NB4 (cell line): ENCODE measurements around the gene RDH13.
"Not testable (repeated sequence)": the region's sequence is repeated elsewhere in the genome, so short reads cannot be mapped to it uniquely, and the experiment has no call there.

Experiments used
- DNase-seq: peaks from one replicate; pipeline ENCODE4 v3.0.0; 2010; ENCODE audit warnings: low read depth
- H3K4me3 ChIP-seq: one replicate; pipeline ENCODE4 v1.5.1; 2011; ENCODE audit warnings: mild to moderate bottlenecking, low read depth, low read length, moderate library complexity
- MYC ChIP-seq: IDR thresholded peaks from 2 replicates; pipeline ENCODE4 v1.6.1; 2011; ENCODE audit warnings: low read depth, low read length
- POLR2A ChIP-seq: IDR thresholded peaks from 2 replicates; pipeline ENCODE4 v1.6.1; 2011; ENCODE audit warnings: mild to moderate bottlenecking; ENCODE audit not compliant: insufficient read length; ENCODE audit errors: extremely low read depth
- TF ChIP-seq, protein P1 (sequence below): IDR thresholded peaks from one replicate; pipeline ENCODE4 v1.5.1; 2012; ENCODE audit warnings: low read depth, low read length
- TF ChIP-seq, protein P2 (sequence below): IDR thresholded peaks from 2 replicates; pipeline ENCODE4 v1.6.1; 2011; ENCODE audit warnings: low read depth, low read length

RDH13 gene

DNA sequence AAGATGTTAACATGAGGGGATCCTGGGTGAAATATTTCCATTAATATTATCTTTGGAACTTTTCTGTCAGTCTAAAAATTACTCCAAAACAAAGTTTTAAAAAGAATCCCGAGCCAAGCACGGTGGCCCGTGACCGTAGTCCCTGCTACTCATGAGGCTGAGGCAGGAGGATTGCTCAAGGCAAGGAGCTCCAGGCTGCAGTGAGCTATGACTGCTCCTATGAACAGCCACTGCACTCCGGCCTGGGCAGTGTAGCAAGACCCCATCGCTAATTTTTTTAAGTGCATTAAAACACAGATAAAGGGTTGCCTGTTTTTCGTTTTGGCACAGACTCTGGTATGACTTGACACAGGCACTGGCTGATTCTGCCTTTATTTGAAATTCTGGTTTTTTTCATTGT is 31.8 kb downstream of the RDH13 start:
- H3K4me3 ChIP-seq, result no peak overlapping the region
- no peak for DNase-seq
- TF ChIP-seq, protein P1, sequence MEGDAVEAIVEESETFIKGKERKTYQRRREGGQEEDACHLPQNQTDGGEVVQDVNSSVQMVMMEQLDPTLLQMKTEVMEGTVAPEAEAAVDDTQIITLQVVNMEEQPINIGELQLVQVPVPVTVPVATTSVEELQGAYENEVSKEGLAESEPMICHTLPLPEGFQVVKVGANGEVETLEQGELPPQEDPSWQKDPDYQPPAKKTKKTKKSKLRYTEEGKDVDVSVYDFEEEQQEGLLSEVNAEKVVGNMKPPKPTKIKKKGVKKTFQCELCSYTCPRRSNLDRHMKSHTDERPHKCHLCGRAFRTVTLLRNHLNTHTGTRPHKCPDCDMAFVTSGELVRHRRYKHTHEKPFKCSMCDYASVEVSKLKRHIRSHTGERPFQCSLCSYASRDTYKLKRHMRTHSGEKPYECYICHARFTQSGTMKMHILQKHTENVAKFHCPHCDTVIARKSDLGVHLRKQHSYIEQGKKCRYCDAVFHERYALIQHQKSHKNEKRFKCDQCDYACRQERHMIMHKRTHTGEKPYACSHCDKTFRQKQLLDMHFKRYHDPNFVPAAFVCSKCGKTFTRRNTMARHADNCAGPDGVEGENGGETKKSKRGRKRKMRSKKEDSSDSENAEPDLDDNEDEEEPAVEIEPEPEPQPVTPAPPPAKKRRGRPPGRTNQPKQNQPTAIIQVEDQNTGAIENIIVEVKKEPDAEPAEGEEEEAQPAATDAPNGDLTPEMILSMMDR, result no peak
- TF ChIP-seq MYC (no peak), POLR2A (no peak)
- TF ChIP-seq, protein P2, sequence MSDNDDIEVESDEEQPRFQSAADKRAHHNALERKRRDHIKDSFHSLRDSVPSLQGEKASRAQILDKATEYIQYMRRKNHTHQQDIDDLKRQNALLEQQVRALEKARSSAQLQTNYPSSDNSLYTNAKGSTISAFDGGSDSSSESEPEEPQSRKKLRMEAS, result no peak

DNA sequence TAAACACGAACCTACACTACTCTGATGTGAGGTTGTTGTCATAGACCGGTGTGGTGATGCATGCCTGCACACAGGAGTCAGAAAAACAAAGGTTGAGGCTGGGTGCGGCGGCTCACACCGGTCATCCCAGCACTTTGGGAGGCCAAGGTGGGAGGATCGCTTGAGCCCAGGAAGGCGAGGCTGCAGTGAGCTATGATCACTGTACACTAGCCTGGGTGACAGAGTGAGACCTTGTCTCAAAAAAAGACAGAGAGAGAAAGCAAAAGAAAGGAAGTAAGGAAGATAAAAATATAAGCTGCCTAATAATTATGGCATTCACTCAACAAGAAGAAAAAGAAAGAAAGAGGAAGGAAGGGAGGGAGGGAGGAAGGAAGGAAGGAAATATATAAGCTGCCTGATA is 34.2 kb downstream of the RDH13 start:
- TF ChIP-seq POLR2A, result no peak
- DNase-seq, result no peak
- H3K4me3 ChIP-seq, result no peak overlapping the region

DNA sequence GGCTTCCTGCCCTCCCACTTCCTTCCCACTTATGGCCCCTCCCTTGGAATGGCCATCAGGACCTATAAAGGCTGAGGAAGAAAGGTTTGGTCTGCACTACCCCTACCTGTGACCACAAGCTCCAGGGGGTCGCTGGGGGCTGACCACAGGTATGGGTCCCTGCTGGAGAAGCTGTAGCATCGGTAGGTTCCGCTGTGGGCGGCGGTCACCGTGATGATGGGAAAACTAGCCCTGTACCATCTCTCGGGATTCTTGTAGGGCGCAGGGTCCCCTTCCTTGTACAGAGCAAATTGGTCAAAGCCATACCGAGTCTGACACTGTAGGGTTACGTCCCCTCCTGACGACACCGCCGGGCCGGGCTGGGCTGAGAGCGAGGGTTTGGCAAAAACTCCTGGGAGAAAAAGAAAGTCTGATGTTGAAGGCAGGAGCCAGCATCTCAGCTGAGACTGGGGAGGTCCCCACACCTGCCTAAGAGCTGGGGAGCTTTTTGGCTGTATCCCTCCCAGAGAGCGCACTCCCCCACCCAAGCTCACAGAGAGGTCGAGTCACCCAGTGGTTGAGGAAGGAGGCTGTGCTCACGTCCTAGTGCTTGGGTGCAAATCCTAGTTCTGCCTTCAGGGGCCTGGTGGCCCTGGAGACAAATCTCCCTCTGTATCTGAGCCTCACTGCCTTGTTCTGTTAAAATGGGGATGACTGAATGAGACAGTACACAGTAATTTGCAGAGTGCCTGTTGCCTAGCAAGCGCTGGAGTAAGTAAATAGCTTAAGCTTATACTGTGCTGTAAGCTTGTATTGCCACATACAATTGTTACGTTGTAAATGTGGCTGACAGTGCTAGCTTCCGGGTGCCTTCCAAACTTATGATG is 35.2 kb downstream of the RDH13 start:
- TF ChIP-seq MYC, result no peak
- TF ChIP-seq, protein P1, result no peak
- TF ChIP-seq, protein P2, result no peak
- TF ChIP-seq POLR2A, result no peak
- DNase-seq, result peak; percentile 51
- no peak overlapping the region for H3K4me3 ChIP-seq

DNA sequence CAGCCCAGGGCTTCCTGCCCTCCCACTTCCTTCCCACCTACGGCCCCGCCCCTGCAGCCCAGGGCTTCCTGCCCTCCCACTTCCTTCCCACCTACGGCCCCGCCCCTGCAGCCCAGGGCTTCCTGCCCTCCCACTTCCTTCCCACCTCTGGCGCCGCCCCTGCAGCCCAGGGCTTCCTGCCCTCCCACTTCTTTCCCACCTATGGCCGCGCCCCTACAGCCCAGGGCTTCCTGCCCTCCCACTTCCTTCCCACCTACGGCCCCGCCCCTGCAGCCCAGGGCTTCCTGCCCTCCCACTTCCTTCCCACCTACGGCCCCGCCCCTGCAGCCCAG is 35.8 kb downstream of the RDH13 start:
- H3K4me3 ChIP-seq, DNase-seq: not testable (repeated sequence)

DNA sequence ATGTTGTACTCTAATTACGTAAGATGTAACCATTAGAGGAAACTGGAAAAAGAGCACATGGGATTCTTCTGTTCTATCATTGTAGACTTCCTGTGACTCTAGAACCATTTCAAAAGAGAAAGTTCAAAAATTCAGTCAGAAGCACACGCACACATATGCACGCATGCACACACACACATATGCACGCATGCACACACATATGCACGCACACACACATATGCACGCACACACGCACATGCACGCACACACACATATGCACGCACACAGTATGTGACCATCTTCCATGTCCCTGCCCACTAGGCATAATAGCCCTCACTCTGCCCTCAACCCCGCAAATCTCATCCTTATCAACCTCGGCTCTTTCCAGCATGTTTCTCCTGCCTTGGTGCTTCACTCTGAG is 38.8 kb downstream of the RDH13 start:
- no peak overlapping the region for H3K4me3 ChIP-seq
- TF ChIP-seq, protein P1, result no peak
- no peak for TF ChIP-seq POLR2A
- TF ChIP-seq, protein P2, result no peak
- no peak for TF ChIP-seq MYC
- no peak for DNase-seq

DNA sequence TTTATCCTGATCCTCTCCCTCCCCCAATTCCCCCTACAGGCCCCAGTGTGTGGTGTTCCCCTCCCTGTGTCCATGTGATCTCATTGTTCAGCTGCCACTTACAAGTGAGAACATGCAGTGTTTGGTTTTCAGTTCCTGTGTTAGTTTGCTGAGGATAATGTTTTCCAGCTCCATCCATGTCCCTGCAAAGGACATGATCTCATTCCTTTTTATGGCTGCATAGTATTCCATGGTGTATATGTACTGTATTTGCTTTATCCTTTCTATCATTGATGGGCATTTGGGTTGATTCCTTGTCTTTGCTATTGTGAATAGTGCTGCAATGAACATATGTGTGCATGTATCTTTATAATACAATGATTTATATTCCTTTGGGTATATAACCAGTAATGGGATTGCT is 42.6 kb downstream of the RDH13 start:
- H3K4me3 ChIP-seq, DNase-seq: not testable (repeated sequence)

DNA sequence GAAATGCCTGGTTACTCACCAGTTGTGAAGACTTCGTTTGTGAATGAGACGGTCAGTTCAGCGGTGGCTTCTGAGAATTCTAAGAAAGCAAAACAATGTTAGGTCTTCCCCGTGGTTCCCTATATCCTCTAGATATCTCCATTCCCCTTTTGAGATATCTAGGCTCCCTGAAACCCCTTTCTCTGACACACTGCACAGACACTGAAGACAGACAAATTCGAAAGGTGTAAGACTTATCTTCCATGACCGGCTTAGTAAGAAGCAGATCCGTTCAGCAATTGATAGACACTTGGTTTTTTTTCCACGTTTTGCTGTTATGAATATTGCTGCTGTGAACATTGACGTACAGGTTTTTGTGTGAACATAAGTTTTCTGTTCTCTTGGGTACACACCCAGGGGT is 44.3 kb downstream of the RDH13 start:
- no peak overlapping the region for H3K4me3 ChIP-seq
- DNase-seq, result no peak
- TF ChIP-seq, protein P2, result no peak
- TF ChIP-seq POLR2A, result no peak
- TF ChIP-seq MYC, result no peak

DNA sequence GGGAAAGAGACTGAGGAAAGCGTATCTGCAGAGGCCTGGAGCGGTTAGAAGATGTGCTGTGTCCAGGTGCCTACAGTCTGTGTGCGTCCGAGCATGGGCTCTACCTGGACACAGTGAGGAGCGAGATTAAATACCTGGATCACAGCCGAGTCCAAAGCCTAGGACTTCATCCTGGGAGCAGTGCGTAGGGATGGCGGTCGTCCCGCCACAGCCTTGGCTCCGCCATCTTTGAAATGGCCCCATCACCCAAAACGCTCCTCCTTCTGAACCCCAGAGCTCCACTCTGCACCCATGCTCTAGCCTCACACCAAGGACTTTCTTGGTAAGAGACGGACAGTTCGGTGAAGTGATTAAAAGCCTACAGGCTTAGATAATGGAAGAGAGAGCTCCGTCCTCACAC is 44.7 kb downstream of the RDH13 start:
- TF ChIP-seq, protein P2, result no peak
- TF ChIP-seq, protein P1, result no peak
- no peak for TF ChIP-seq POLR2A
- no peak for TF ChIP-seq MYC
- DNase-seq, result no peak
- H3K4me3 ChIP-seq, result no peak overlapping the region
